Kidney epithelial cell (primary cell): ENCODE results near the gene ATP2A3. TPM values are rescaled to one million over a fixed set of nuclear protein-coding genes. Genes with fewer than 3 reads are reported as not detected.

Source experiments
- DNase-seq: peaks from one replicate; pipeline ENCODE4 v3.0.0-alpha.2; 2010; ENCODE audit warnings: low read depth
- H3K27me3 ChIP-seq: 2 replicates; pipeline ENCODE4 v1.6.0; 2011; ENCODE audit warnings: low read length; ENCODE audit not compliant: control insufficient read depth, insufficient read depth
- H3K36me3 ChIP-seq: 2 replicates; pipeline ENCODE4 v1.5.1; 2011; ENCODE audit warnings: low read length; ENCODE audit not compliant: control insufficient read depth, insufficient read depth
- H3K4me3 ChIP-seq: 2 replicates; pipeline ENCODE4 v1.5.1; 2011; ENCODE audit warnings: low read depth, mild to moderate bottlenecking, control low read depth, low read length
- total RNA-seq: library from RNA; depleted of rRNA; stranded (reverse); fragments of >200 nt; gene quantifications from 2 replicates; pipeline ENCODE4 v1.2.3, GENCODE V29; 2015
- TF ChIP-seq, protein P1 (sequence below): IDR thresholded peaks from 2 replicates; pipeline ENCODE4 v1.5.1; 2011; ENCODE audit warnings: mild to moderate bottlenecking, moderate library complexity, low read length, control low read depth, inconsistent platforms; ENCODE audit not compliant: insufficient read depth, poor library complexity, severe bottlenecking

Gene ATP2A3
- total RNA-seq, 1 donor from 2014 or later = 11.1 TPM

DNA sequence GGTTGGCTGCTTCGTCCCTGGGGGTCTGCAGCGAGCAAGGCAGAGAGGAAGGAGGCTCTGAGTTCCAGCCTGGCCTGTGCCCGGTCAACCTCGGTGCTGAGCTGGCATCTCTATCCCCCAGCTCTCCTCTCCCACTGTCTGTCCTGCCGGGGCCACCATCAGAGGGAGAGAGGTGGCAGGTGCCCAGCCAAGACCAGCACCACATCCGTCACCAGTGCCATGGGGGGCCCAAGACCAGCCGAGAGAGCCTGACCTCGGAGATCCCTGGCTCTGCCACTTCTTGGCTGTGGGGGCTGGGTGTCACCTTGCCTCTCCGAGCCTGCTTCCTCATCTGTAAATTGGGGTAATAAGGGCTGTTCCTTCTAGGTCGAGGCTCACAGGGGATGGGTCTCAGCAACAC lies 47.4 kb downstream of the ATP2A3 start:
- no peaks in the 10 kb centered on the region for H3K36me3 ChIP-seq
- H3K27me3 ChIP-seq = peaks cover 6% of the 10 kb centered on the region
- H3K4me3 ChIP-seq = no peak overlapping the region
- TF ChIP-seq, protein P1, sequence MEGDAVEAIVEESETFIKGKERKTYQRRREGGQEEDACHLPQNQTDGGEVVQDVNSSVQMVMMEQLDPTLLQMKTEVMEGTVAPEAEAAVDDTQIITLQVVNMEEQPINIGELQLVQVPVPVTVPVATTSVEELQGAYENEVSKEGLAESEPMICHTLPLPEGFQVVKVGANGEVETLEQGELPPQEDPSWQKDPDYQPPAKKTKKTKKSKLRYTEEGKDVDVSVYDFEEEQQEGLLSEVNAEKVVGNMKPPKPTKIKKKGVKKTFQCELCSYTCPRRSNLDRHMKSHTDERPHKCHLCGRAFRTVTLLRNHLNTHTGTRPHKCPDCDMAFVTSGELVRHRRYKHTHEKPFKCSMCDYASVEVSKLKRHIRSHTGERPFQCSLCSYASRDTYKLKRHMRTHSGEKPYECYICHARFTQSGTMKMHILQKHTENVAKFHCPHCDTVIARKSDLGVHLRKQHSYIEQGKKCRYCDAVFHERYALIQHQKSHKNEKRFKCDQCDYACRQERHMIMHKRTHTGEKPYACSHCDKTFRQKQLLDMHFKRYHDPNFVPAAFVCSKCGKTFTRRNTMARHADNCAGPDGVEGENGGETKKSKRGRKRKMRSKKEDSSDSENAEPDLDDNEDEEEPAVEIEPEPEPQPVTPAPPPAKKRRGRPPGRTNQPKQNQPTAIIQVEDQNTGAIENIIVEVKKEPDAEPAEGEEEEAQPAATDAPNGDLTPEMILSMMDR = no peak
- DNase-seq = no peak

DNA sequence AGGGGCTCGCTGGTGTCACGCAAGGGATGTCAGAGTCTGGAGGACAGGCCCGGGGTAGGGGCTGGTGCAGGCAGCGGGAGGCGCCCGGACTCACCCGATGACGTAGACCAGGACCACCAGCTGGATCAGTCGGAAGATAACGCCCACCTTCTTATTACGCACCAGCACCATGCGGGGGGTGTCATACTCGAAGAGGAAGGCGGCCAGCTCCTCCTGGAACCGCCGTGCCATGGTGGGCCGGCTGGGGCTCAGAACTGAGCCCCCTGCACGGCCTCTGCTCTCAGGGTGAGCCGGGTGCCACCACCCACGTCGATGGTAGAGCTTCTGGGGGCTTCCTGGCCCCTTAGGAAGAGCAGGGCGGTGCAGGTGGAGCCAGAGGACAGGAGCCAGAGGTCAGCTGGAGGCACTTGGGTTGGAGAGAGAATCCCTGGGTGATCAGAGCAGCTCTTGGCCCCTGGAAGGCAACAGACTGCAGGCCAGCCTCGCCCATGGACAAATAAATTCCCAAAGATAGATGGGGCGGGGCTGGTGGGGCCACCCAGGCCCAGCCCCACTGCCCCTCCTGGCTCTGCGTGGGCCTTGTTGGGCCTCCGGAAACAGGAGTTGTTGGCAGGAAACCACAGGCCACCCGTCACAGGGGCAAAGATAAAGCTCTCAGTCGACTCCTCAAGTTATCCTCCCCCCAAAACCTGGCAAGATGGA lies 48.1 kb downstream of the ATP2A3 start, which contains the start of gene P2RX1:
P2RX1 (minus strand) TSS at position 471 of the 702 bp plus-strand sequence; CDS start at position 231, 240 bp downstream.
- TF ChIP-seq, protein P1 = no peak
- Histone ChIP-seq H3K4me3 (no peak within 1 kb of the TSS), H3K36me3 (no peaks in the 10 kb centered on the region), H3K27me3 (peaks cover 2% of the 10 kb centered on the region)
- no peak for DNase-seq

DNA sequence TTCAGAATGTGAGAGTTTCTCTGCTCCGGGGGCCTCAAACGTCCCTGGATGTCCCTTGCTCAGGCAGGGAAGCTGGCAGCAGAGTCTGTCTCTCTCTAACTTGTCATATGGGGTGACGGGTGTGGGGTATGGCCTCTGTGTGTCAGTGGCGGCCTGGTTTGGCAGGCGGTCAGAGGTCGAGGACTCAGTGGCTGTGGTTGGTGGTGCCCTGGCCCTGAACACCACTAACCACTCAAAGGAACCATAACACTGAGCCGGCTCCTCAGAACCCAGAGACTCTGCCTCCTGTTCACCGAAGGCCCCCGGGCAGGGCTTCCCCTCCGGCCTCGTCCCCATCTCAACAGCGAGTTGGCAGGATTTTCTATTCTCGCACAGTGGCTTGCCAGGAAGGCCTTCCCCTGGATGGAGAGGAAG lies 48.6 kb downstream of the ATP2A3 start:
- H3K27me3 ChIP-seq = peaks cover 2% of the 10 kb centered on the region
- H3K4me3 ChIP-seq = no peak overlapping the region
- no peaks in the 10 kb centered on the region for H3K36me3 ChIP-seq
- DNase-seq = no peak
- TF ChIP-seq, protein P1 = no peak

DNA sequence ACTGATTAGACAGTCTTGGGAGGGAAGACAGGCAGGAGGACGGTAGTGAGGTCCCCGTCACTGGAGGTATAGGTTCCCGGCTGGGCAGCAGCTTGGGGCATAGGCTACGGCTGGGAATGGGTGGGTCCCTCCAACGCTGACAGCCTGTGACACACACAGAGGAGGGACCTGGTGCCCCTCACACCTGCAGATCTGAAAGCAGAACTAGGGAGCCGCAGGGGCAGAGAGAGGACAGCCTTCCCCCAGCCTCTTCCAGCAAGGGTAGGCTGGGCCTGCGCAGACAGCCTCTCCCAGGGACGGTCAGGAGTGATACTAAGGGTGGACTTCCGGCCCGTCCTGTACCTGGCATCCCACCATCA lies 49.9 kb downstream of the ATP2A3 start:
- Histone ChIP-seq H3K36me3 (no peaks in the 10 kb centered on the region), H3K27me3 (peaks cover 2% of the 10 kb centered on the region), H3K4me3 (no peak overlapping the region)
- TF ChIP-seq, protein P1 = no peak
- no peak for DNase-seq

DNA sequence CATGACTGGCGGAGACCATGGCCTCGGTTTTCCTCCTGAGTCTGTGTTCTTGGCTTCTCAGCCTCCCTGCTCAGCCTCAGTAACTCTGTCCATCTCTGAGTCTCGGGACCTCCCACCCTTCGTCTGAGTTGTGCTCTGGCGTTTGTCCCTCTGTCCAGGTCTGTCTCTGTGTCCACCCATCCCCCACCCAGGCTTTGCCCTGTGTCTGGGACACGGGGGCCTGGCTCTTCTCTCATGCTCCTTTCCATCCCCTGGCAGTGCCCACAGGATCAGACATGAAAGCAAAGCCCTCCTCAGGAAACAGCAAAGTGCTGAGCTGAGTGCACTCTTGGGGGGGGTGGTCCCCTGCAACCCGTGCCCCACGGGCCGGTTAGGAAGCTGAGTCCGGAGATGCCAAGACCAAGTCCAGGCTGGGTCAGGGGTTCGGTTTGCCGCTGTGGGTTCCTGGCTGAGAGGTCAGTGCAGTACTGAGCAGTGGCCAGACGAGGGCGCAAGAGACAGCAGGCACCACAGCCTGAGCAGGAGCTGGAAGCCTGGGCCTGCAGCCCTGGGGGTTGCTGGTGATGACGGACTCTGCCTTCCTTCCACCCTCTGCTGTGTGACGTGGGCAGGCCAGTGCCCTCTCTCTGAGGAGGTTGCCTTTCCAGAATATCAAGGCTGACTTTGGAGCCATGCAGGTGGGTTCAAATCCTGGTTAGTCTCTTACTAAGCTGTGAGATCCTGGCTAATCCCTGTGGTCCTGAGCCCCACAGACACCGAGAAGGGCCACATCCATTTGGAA lies 50.5 kb downstream of the ATP2A3 start:
- H3K4me3 ChIP-seq = no peak overlapping the region
- DNase-seq = no peak
- TF ChIP-seq, protein P1 = peak; percentile 99

More for the DNA sequence above, 50.5 kb downstream of the ATP2A3 start:
- Histone ChIP-seq H3K36me3 (no peaks in the 10 kb centered on the region), H3K27me3 (peaks cover 2% of the 10 kb centered on the region)
